G401.6 (cell line): Measurements from ENCODE around the gene ATP8B4.
"Not testable (repeated sequence)": the region's sequence is repeated elsewhere in the genome, so short reads cannot be mapped to it uniquely, and the experiment has no call there.

Source experiments
- FAIRE-seq: peaks from 2 replicates; lab custom pipeline; 2012; peaks lifted over from hg19 to GRCh38; lab: Jason Lieb, UNC

The ATP8B4 gene

GRCh38 chr15:50108461-50108860, 10.6 kb downstream of the ATP8B4 start:
- no peak for FAIRE-seq

GRCh38 chr15:50107591-50108408, 11.2 kb downstream of the ATP8B4 start:
- no peak for FAIRE-seq

GRCh38 chr15:50107157-50107556, 11.9 kb downstream of the ATP8B4 start:
- no peak for FAIRE-seq

GRCh38 chr15:50106457-50106856, 12.6 kb downstream of the ATP8B4 start:
- no peak for FAIRE-seq

- no peak for FAIRE-seq
Measured at GRCh38 chr15:50100486-50100885, 18.5 kb downstream of the ATP8B4 start.

- FAIRE-seq, result no peak
Measured at GRCh38 chr15:50098545-50098944, 20.5 kb downstream of the ATP8B4 start.

- no peak for FAIRE-seq
Measured at GRCh38 chr15:50095938-50096821, 22.9 kb downstream of the ATP8B4 start.

- not testable (repeated sequence) for FAIRE-seq
Measured at GRCh38 chr15:50089386-50089785, 29.6 kb downstream of the ATP8B4 start.

GRCh38 chr15:50084932-50085331, 34.1 kb downstream of the ATP8B4 start:
- FAIRE-seq, result no peak

- no peak for FAIRE-seq
Measured at GRCh38 chr15:50083424-50084025, 35.5 kb downstream of the ATP8B4 start.

- FAIRE-seq, result no peak
Measured at GRCh38 chr15:50082066-50082465, 37.0 kb downstream of the ATP8B4 start.

- no peak for FAIRE-seq
Measured at GRCh38 chr15:50077651-50078050, 41.4 kb downstream of the ATP8B4 start.

GRCh38 chr15:50077176-50077575, 41.9 kb downstream of the ATP8B4 start:
- FAIRE-seq, result no peak

- FAIRE-seq, result no peak
Measured at GRCh38 chr15:50075319-50075718, 43.7 kb downstream of the ATP8B4 start.

GRCh38 chr15:50071551-50072258, 47.3 kb downstream of the ATP8B4 start:
- no peak for FAIRE-seq

GRCh38 chr15:50068016-50068415, 51.0 kb downstream of the ATP8B4 start:
- no peak for FAIRE-seq

GRCh38 chr15:50067254-50067653, 51.8 kb downstream of the ATP8B4 start:
- FAIRE-seq, result no peak

- FAIRE-seq, result no peak
Measured at GRCh38 chr15:50066666-50067065, 52.4 kb downstream of the ATP8B4 start.

- FAIRE-seq, result no peak
Measured at GRCh38 chr15:50066202-50066601, 52.8 kb downstream of the ATP8B4 start.

GRCh38 chr15:50065279-50065678, 53.8 kb downstream of the ATP8B4 start:
- FAIRE-seq, result no peak

- FAIRE-seq, result no peak
Measured at GRCh38 chr15:50064673-50065072, 54.4 kb downstream of the ATP8B4 start.

GRCh38 chr15:50063226-50063625, 55.8 kb downstream of the ATP8B4 start:
- no peak for FAIRE-seq
